Prostate gland (tissue), 2 donors: ENCODE results near the gene SPDYE6.
"Not testable (repeated sequence)": the region's sequence is repeated elsewhere in the genome, so short reads cannot be mapped to it uniquely, and the experiment has no call there.

Source experiments
- CTCF ChIP-seq, 4 experiments: fragments of 200-600 bp in 2 of 4; fragments of 450-650 bp in 2 of 4; sonication (generic) in 2 of 4; IDR thresholded peaks; 1 replicate in 3 of 4; 2 replicates in 1 of 4; pipeline ENCODE4 v1.5.1; 2016 to 2019; ENCODE audit warnings: antibody characterized with exemption in 4 of 4, mild to moderate bottlenecking in 2 of 4, moderate library complexity in 2 of 4
- POLR2A ChIP-seq: fragments of 450-650 bp; IDR thresholded peaks from one replicate; pipeline ENCODE4 v1.6.1; 2016; ENCODE audit warnings: antibody characterized with exemption, mild to moderate bottlenecking
- POLR2AphosphoS5 ChIP-seq: sonication (generic); formaldehyde crosslinking; IDR thresholded peaks from one replicate; pipeline ENCODE4 v1.6.1; 2017; ENCODE audit warnings: antibody characterized with exemption

DNA sequence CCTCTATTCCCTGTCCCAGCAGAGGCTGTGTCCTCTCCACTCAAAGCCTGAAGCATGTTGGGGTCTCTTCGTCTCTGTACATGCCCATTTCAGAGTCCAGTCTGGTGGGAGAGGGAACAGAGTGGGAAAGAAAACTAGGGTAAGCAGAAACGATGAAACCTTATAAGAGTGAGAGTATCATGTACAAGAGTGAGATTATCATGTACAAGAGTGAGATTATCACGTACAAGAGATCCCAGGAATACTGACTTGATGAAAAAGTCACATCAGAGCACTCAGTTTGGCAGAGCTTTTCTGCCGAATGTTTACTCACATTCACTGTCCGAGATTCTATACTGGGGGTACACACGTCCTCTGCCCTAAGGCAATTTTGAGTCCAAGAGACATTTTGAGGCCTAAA is at the start of gene SPDYE6:
- not testable (repeated sequence) for TF ChIP-seq CTCF (IDR thresholded peaks at IDR 0.05); POLR2A; POLR2AphosphoS5
